HCT116 (cell line): ENCODE results near the gene LEAP2. TPM values are rescaled to one million over a fixed set of nuclear protein-coding genes. Genes with fewer than 3 reads are reported as not detected.

Experiments used
- ATAC-seq: fragments of 200-7000 bp; cut with Tn5 transposase; 2 replicates; pipeline ENCODE4 v1.9.1; 2020; ENCODE audit warnings: mild to moderate bottlenecking, moderate library complexity
- BruUV-seq: library from RNA; stranded (reverse); fragments of 400-500 nt; replicated peaks from 2 replicates; lab custom pipeline; 2021; lab: Mats Ljungman, UMichigan
- CTCF ChIA-PET: fragments of 300-600 bp; sonication (Branson Sonifier 250); formaldehyde crosslinking; loops from one replicate; lab custom pipeline; 2021; ENCODE audit warnings: antibody characterized with exemption; lab: Charles Lee
- POLR2A ChIA-PET: fragments of 300-600, 350-600 bp; sonication (Branson Sonifier 250); formaldehyde crosslinking; loops from one replicate; lab custom pipeline; 2021; ENCODE audit warnings: antibody characterized with exemption; lab: Charles Lee
- RAD21 ChIA-PET, 2 experiments: fragments of 300-600 bp; sonication (Branson Sonifier 250); formaldehyde crosslinking; loops; one replicate each; lab custom pipeline; 2023; ENCODE audit warnings: low total read pairs in 2 of 2; ENCODE audit not compliant: uncharacterized antibody in 2 of 2, unreplicated experiment in 2 of 2, low non-redundant PET in 1 of 2; lab: Charles Lee
- DNase-seq: peaks from one replicate; pipeline ENCODE4 v3.0.0-alpha.2; 2010; ENCODE audit warnings: low read depth, low spot score
- H2AFZ ChIP-seq: fragments of 200-600 bp; shearing (Covaris generic), sonication (generic); 2 replicates; pipeline ENCODE4 v1.6.1; 2017; ENCODE audit warnings: low read depth, mixed run types, mixed read lengths, antibody characterized with exemption, low read length; ENCODE audit not compliant: poor library complexity, severe bottlenecking
- H3K27ac ChIP-seq: 2 replicates; pipeline ENCODE4 v1.5.1; 2012; ENCODE audit warnings: low read depth, low read length
- H3K27me3 ChIP-seq: fragments of 200-600 bp; sonication (generic); 2 replicates; pipeline ENCODE4 v1.6.1; 2016; ENCODE audit warnings: mixed run types, low read length, mixed read lengths; ENCODE audit not compliant: insufficient read depth
- H3K36me3 ChIP-seq, 2 experiments: fragments of 200-500 bp in 1 of 2; fragments of 200-600 bp in 1 of 2; sonication (Bioruptor generic) in 1 of 2; sonication (generic) in 1 of 2; 2 replicates each; pipeline versions ENCODE4 v1.5.1 to v1.6.1; 2014 to 2016; ENCODE audit warnings: low read length in 2 of 2, inconsistent platforms in 1 of 2, mixed read lengths in 1 of 2, mixed run types in 1 of 2; ENCODE audit not compliant: insufficient read depth in 2 of 2, control insufficient read depth in 1 of 2
- H3K4me1 ChIP-seq, 2 experiments: fragments of 200-600 bp in 1 of 2; sonication (generic) in 1 of 2; 2 replicates each; pipeline versions ENCODE4 v1.5.1 to v1.6.1; 2012 to 2017; ENCODE audit warnings: low read length in 2 of 2, inconsistent platforms in 1 of 2, mild to moderate bottlenecking in 1 of 2, mixed read lengths in 1 of 2, mixed run types in 1 of 2, moderate library complexity in 1 of 2; ENCODE audit not compliant: insufficient read depth in 2 of 2, control insufficient read depth in 1 of 2
- H3K4me2 ChIP-seq: fragments of 200-600 bp; sonication (generic); 2 replicates; pipeline ENCODE4 v1.6.1; 2017; ENCODE audit warnings: mixed run types, low read length, mixed read lengths
- H3K4me3 ChIP-seq, 2 experiments: fragments of 200-600 bp in 1 of 2; sonication (generic) in 1 of 2; replicated peaks in 1 of 2; 2 replicates each; pipeline ENCODE4 v1.5.1; 2011 to 2016; ENCODE audit warnings: low read length in 2 of 2, control low read depth in 1 of 2, low read depth in 1 of 2, mild to moderate bottlenecking in 1 of 2, mixed read lengths in 1 of 2, mixed run types in 1 of 2
- H3K79me2 ChIP-seq: fragments of 200-600 bp; sonication (generic); 2 replicates; pipeline ENCODE4 v1.6.1; 2017; ENCODE audit warnings: mild to moderate bottlenecking, mixed run types, low read length, moderate library complexity, mixed read lengths; ENCODE audit not compliant: insufficient read depth
- H3K9ac ChIP-seq: fragments of 200-600 bp; sonication (generic); 2 replicates; pipeline ENCODE4 v1.6.1; 2016; ENCODE audit warnings: low read length, mixed read lengths
- H3K9me2 ChIP-seq: fragments of 200-600 bp; sonication (generic), shearing (Covaris generic); 2 replicates; pipeline ENCODE4 v1.6.1; 2017; ENCODE audit warnings: mixed run types, mild to moderate bottlenecking, moderate library complexity; ENCODE audit not compliant: insufficient read depth
- H3K9me3 ChIP-seq, 2 experiments: fragments of 200-500 bp in 1 of 2; fragments of 200-600 bp in 1 of 2; sonication (Bioruptor generic) in 1 of 2; sonication (generic) in 1 of 2; 2 replicates each; pipeline ENCODE4 v1.6.1; 2014 to 2017; ENCODE audit warnings: low read length in 2 of 2, mixed read lengths in 2 of 2, inconsistent platforms in 1 of 2, low read depth in 1 of 2, mild to moderate bottlenecking in 1 of 2, mixed run types in 1 of 2, moderate library complexity in 1 of 2; ENCODE audit not compliant: control insufficient read depth in 1 of 2, insufficient read depth in 1 of 2
- H4K20me1 ChIP-seq: fragments of 200-600 bp; sonication (generic), shearing (Covaris generic); 2 replicates; pipeline ENCODE4 v1.6.1; 2017; ENCODE audit warnings: mixed run types, mild to moderate bottlenecking, moderate library complexity; ENCODE audit not compliant: insufficient read depth
- CBX3 ChIP-seq: IDR thresholded peaks from 2 replicates; pipeline ENCODE4 v1.6.1; 2012; ENCODE audit warnings: low read depth
- CEBPB ChIP-seq: IDR thresholded peaks from 2 replicates; pipeline ENCODE4 v1.6.1; 2012; ENCODE audit warnings: low read depth
- EZH2 ChIP-seq: fragments of 200-600 bp; sonication (generic); IDR thresholded peaks from 2 replicates; pipeline ENCODE4 v1.6.1; 2017; ENCODE audit warnings: antibody characterized with exemption, mixed run types
- FOSL1 ChIP-seq: IDR thresholded peaks from 2 replicates; pipeline ENCODE4 v1.6.1; 2012; ENCODE audit warnings: low read depth
- POLR2A ChIP-seq: IDR thresholded peaks from 2 replicates; pipeline ENCODE4 v1.7.0; 2011; ENCODE audit warnings: borderline replicate concordance; ENCODE audit not compliant: insufficient read depth, insufficient read length; ENCODE audit errors: extremely low read depth
- POLR2AphosphoS5 ChIP-seq: IDR thresholded peaks from 2 replicates; pipeline ENCODE4 v1.6.1; 2011; ENCODE audit warnings: mild to moderate bottlenecking, low read depth, low read length, moderate library complexity
- REST ChIP-seq: IDR thresholded peaks from 2 replicates; pipeline ENCODE4 v1.6.1; 2012; ENCODE audit warnings: low read depth
- SIN3A ChIP-seq: IDR thresholded peaks from 2 replicates; pipeline ENCODE4 v1.6.1; 2012; ENCODE audit warnings: low read depth
- SP1 ChIP-seq: IDR thresholded peaks from 2 replicates; pipeline ENCODE4 v1.6.1; 2012; ENCODE audit warnings: low read depth
- SRF ChIP-seq: IDR thresholded peaks from 2 replicates; pipeline ENCODE4 v1.6.1; 2012; ENCODE audit warnings: low read depth
- TCF7L2 ChIP-seq: IDR thresholded peaks from 2 replicates; pipeline ENCODE4 v1.7.0; 2011; ENCODE audit warnings: borderline replicate concordance, inconsistent platforms; ENCODE audit not compliant: insufficient read depth, insufficient read length; ENCODE audit errors: extremely low read depth
- YY1 ChIP-seq: IDR thresholded peaks from 2 replicates; pipeline ENCODE4 v1.6.1; 2011; ENCODE audit warnings: low read length, low read depth, moderate library complexity, mild to moderate bottlenecking; ENCODE audit not compliant: insufficient replicate concordance; ENCODE audit errors: extremely low read depth
- ZFX ChIP-seq: fragments of 450-650 bp; IDR thresholded peaks from 2 replicates; pipeline ENCODE4 v1.6.1; 2017
- ZNF274 ChIP-seq: fragments of 200-500 bp; sonication (Bioruptor generic); IDR thresholded peaks from 2 replicates; pipeline ENCODE4 v1.6.1; 2014; ENCODE audit warnings: mild to moderate bottlenecking, low read depth, low read length, inconsistent platforms
- intact Hi-C: fragments of 100-400 bp; cut with micrococcal nuclease; formaldehyde crosslinking; loops from 2 replicates; pipeline ENCODE4 v1.10.0; 2022
- total RNA-seq: library from RNA; stranded (reverse); gene quantifications from one replicate; pipeline ENCODE4 v1.2.1, GENCODE V29; 2021; ENCODE audit not compliant: unreplicated experiment
- TF ChIP-seq, protein P1 (sequence below), 3 experiments: fragments of 200-600 bp in 1 of 3; sonication (generic) in 1 of 3; IDR thresholded peaks in 2 of 3; conservative IDR thresholded peaks in 1 of 3; 2 replicates each; pipeline ENCODE4 v1.5.1; 2012 to 2017; ENCODE audit warnings: low read depth in 2 of 3, low read length in 2 of 3, antibody characterized with exemption in 1 of 3, borderline replicate concordance in 1 of 3, control low read depth in 1 of 3, mild to moderate bottlenecking in 1 of 3, mixed read lengths in 1 of 3, mixed run types in 1 of 3, moderate library complexity in 1 of 3; ENCODE audit not compliant: insufficient read depth in 1 of 3

The LEAP2 gene
- total RNA-seq, 1 experiment from 2014 or later: 1.2 TPM

DNA sequence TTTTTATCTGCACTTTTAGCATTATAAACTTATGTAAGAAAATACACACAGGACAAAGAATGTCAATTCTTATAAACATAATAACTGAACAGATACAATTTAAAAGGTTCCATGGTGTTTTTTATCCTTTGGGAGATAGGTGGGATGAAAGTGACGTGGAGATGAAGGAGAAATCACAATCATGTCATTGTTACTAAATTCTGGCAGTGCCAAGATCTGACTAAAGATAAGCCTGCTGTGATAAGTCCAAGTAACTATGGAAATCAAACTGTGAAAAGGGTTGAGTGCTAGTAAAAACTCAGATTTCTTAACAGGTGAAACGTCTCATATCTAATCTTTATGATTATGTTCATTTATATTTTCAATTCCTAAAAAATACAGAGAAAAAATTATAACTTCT lies 11.1 kb downstream of the LEAP2 start (continued):
- TF ChIP-seq YY1: no peak
- no peak for TF ChIP-seq REST
- TF ChIP-seq SP1: no peak
- no peak for TF ChIP-seq POLR2A
- TF ChIP-seq, all 23 proteins: peak for 0

GRCh38 chr5:132886064-132886823 lies 12.8 kb downstream of the LEAP2 start:
- RAD21 ChIA-PET: no interaction called here
- DNase-seq: no peak
- Histone ChIP-seq H2AFZ (no peak overlapping the region), H3K79me2 (no peaks in the 10 kb centered on the region), H3K27ac (no peak overlapping the region), H3K27me3 (no peaks in the 10 kb centered on the region), H3K4me3 (no peak overlapping the region), H4K20me1 (no peaks in the 10 kb centered on the region), H3K4me1 (no peaks in the 10 kb centered on the region), H3K36me3 (peaks cover 12 to 55% of the 10 kb centered on the region in 2 experiments), H3K9me2 (no peaks in the 10 kb centered on the region), H3K9me3 (no peaks in the 10 kb centered on the region), H3K4me2 (no peak overlapping the region), H3K9ac (no peak overlapping the region)
- no TSS peak for BruUV-seq
- CTCF ChIA-PET: no interaction called here
- TF ChIP-seq SIN3A: no peak
- no peak for TF ChIP-seq ZFX
- TF ChIP-seq FOSL1: no peak
- TF ChIP-seq REST: no peak
- TF ChIP-seq CBX3: no peak
- no peak for TF ChIP-seq TCF7L2
- TF ChIP-seq SRF: no peak
- no peak for TF ChIP-seq CEBPB
- TF ChIP-seq EZH2: no peak
- TF ChIP-seq, protein P1, sequence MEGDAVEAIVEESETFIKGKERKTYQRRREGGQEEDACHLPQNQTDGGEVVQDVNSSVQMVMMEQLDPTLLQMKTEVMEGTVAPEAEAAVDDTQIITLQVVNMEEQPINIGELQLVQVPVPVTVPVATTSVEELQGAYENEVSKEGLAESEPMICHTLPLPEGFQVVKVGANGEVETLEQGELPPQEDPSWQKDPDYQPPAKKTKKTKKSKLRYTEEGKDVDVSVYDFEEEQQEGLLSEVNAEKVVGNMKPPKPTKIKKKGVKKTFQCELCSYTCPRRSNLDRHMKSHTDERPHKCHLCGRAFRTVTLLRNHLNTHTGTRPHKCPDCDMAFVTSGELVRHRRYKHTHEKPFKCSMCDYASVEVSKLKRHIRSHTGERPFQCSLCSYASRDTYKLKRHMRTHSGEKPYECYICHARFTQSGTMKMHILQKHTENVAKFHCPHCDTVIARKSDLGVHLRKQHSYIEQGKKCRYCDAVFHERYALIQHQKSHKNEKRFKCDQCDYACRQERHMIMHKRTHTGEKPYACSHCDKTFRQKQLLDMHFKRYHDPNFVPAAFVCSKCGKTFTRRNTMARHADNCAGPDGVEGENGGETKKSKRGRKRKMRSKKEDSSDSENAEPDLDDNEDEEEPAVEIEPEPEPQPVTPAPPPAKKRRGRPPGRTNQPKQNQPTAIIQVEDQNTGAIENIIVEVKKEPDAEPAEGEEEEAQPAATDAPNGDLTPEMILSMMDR (IDR thresholded peaks at IDR 0.05 in 2 of 3, conservative IDR thresholded peaks at IDR 0.05 in 1 of 3; ENCODE audit: borderline replicate concordance in 1 of 3, insufficient read depth in 1 of 3, low read depth in 2 of 3, low read length in 2 of 3): no peak
- no peak for TF ChIP-seq POLR2A
- TF ChIP-seq ZNF274: no peak
- TF ChIP-seq POLR2AphosphoS5: no peak
- TF ChIP-seq SP1: no peak
- ATAC-seq: no peak
- intact Hi-C loops: no loop called here
- POLR2A ChIA-PET: no interaction called here
